ENCODE data around the gene ADI1. TPM values are rescaled to one million over a fixed set of nuclear protein-coding genes. Genes with fewer than 3 reads are reported as not detected.

The ADI1 gene
- total and polyA plus RNA-seq, 4 donors, result 56.2 to 660 (median 158) TPM

GRCh38 chr2:3476985-3477327 lies 42.4 kb downstream of the ADI1 start (continued):
- TF ChIP-seq, protein P1, sequence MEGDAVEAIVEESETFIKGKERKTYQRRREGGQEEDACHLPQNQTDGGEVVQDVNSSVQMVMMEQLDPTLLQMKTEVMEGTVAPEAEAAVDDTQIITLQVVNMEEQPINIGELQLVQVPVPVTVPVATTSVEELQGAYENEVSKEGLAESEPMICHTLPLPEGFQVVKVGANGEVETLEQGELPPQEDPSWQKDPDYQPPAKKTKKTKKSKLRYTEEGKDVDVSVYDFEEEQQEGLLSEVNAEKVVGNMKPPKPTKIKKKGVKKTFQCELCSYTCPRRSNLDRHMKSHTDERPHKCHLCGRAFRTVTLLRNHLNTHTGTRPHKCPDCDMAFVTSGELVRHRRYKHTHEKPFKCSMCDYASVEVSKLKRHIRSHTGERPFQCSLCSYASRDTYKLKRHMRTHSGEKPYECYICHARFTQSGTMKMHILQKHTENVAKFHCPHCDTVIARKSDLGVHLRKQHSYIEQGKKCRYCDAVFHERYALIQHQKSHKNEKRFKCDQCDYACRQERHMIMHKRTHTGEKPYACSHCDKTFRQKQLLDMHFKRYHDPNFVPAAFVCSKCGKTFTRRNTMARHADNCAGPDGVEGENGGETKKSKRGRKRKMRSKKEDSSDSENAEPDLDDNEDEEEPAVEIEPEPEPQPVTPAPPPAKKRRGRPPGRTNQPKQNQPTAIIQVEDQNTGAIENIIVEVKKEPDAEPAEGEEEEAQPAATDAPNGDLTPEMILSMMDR (IDR thresholded peaks at IDR 0.05; ENCODE audit: low read depth, low read length, missing input control), result no peak

DNA sequence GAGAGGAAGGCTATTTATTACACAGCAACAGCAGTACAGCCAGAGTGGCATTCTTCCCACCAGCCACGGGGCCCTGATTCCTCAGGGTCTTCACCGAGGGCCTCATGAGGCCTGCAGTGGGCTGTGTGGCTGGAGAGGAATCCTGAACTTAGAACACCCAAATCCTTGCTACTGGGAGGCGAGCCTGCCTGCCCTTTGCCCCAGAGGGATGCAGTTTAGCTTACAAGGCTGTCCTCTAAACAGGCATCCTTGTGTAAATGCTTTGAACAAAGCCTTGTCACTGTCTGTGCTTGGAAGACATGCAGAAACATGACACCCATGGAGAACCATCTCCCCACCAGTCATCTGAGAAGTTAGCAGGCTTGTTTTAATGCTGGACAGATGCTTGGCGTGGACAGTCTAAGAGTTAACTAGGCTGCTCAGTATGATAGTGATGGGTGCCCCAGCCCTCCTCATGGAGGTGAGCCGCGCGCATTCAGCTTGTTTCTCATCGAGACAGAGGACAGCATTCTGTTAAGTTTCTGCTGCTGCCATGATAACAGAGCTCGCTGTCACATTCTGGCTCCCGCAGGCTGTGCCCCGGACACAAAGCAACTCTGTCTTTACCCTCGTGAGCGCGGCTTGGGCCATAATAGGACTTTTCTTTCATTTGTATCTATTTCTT lies 42.9 kb downstream of the ADI1 start:
- Histone ChIP-seq H3K9me3 (ENCODE audit: control insufficient read depth in 4 of 4, low read length in 3 of 4) (no peaks in the 10 kb centered on the region), H3K27ac (ENCODE audit: low read depth in 1 of 2, low read length in 2 of 2) (no peak overlapping the region), H3K27me3 (ENCODE audit: control insufficient read depth in 4 of 4, insufficient read depth in 4 of 4, low read length in 3 of 4) (no peaks in the 10 kb centered on the region), H3K9ac (ENCODE audit: low read depth in 1 of 2, low read length in 2 of 2) (no peak overlapping the region), H3K4me3 (ENCODE audit: low read depth in 1 of 3, low read length in 3 of 3) (no peak overlapping the region), H3K4me1 (ENCODE audit: control insufficient read depth in 4 of 4, insufficient read depth in 4 of 4, low read length in 3 of 4) (peaks cover 0 to 10% (median 9%) of the 10 kb centered on the region in 4 donors), H3K36me3 (ENCODE audit: control insufficient read depth in 4 of 4, insufficient read depth in 3 of 4, low read depth in 1 of 4, low read length in 3 of 4) (peaks cover 2 to 35% (median 6%) of the 10 kb centered on the region in 4 donors)
- TF ChIP-seq JUND (IDR thresholded peaks at IDR 0.05), result no peak
- no peak for TF ChIP-seq ATF3 (IDR thresholded peaks at IDR 0.05)
- TF ChIP-seq YY1 (IDR thresholded peaks at IDR 0.05), result no peak
- TF ChIP-seq RAD21 (IDR thresholded peaks at IDR 0.05), result no peak
- no peak for TF ChIP-seq FOXA1 (IDR thresholded peaks at IDR 0.05)
- no peak for TF ChIP-seq HNF4G (IDR thresholded peaks at IDR 0.05)
- TF ChIP-seq, protein P1 (IDR thresholded peaks at IDR 0.05; ENCODE audit: low read depth, low read length, missing input control), result no peak
- no peak for TF ChIP-seq MAX (IDR thresholded peaks at IDR 0.05)
- no peak for TF ChIP-seq SP1 (IDR thresholded peaks at IDR 0.05)
- TF ChIP-seq, protein P2, sequence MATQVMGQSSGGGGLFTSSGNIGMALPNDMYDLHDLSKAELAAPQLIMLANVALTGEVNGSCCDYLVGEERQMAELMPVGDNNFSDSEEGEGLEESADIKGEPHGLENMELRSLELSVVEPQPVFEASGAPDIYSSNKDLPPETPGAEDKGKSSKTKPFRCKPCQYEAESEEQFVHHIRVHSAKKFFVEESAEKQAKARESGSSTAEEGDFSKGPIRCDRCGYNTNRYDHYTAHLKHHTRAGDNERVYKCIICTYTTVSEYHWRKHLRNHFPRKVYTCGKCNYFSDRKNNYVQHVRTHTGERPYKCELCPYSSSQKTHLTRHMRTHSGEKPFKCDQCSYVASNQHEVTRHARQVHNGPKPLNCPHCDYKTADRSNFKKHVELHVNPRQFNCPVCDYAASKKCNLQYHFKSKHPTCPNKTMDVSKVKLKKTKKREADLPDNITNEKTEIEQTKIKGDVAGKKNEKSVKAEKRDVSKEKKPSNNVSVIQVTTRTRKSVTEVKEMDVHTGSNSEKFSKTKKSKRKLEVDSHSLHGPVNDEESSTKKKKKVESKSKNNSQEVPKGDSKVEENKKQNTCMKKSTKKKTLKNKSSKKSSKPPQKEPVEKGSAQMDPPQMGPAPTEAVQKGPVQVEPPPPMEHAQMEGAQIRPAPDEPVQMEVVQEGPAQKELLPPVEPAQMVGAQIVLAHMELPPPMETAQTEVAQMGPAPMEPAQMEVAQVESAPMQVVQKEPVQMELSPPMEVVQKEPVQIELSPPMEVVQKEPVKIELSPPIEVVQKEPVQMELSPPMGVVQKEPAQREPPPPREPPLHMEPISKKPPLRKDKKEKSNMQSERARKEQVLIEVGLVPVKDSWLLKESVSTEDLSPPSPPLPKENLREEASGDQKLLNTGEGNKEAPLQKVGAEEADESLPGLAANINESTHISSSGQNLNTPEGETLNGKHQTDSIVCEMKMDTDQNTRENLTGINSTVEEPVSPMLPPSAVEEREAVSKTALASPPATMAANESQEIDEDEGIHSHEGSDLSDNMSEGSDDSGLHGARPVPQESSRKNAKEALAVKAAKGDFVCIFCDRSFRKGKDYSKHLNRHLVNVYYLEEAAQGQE (IDR thresholded peaks at IDR 0.05), result no peak
- TF ChIP-seq RXRA (IDR thresholded peaks at IDR 0.05), result no peak
- DNase-seq (ENCODE audit: low spot score), result no peak
- 84% methylated on average over 14 of the region's 14 CpGs for WGBS

DNA sequence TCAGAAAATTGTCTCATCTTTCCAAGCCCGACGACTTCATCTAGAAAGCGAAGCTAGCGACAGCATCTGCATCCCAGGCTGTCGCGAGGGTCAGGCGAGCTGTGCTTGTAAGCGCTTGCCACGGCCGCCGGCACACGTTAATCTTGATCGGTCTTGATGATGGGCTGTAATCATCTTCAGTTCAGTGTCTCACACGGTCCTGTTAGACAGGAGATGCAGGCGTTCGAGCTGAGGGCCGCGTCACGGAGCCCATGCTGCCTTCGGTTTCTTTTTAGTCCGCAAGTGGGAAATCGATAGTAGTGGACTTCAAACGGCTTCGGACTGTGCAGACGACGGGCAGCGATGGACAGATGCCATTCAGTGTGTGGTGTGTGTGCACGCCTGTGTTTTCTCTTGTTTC lies 43.6 kb downstream of the ADI1 start:
- Histone ChIP-seq H3K9me3 (ENCODE audit: control insufficient read depth in 4 of 4, low read length in 3 of 4) (no peaks in the 10 kb centered on the region), H3K27me3 (ENCODE audit: control insufficient read depth in 4 of 4, insufficient read depth in 4 of 4, low read length in 3 of 4) (no peaks in the 10 kb centered on the region), H3K4me3 (ENCODE audit: low read depth in 1 of 3, low read length in 3 of 3) (no peak overlapping the region), H3K9ac (ENCODE audit: low read depth in 1 of 2, low read length in 2 of 2) (no peak overlapping the region), H3K36me3 (ENCODE audit: control insufficient read depth in 4 of 4, insufficient read depth in 3 of 4, low read depth in 1 of 4, low read length in 3 of 4) (peaks cover 2 to 37% (median 6%) of the 10 kb centered on the region in 4 donors), H3K4me1 (ENCODE audit: control insufficient read depth in 4 of 4, insufficient read depth in 4 of 4, low read length in 3 of 4) (peaks cover 0 to 10% (median 8%) of the 10 kb centered on the region in 4 donors), H3K27ac (ENCODE audit: low read depth in 1 of 2, low read length in 2 of 2) (no peak overlapping the region)
- TF ChIP-seq EGR1 (IDR thresholded peaks at IDR 0.05; ENCODE audit: low read depth in 2 of 2) (no peak), YY1 (IDR thresholded peaks at IDR 0.05) (no peak), ZBTB33 (IDR thresholded peaks at IDR 0.05) (no peak), GABPA (IDR thresholded peaks at IDR 0.05 in 1 of 2, conservative IDR thresholded peaks at IDR 0.05 in 1 of 2) (no peak), ATF3 (IDR thresholded peaks at IDR 0.05) (no peak), RAD21 (IDR thresholded peaks at IDR 0.05) (no peak)
- 95% methylated on average over 28 of the region's 28 CpGs for WGBS
- no peak for DNase-seq (ENCODE audit: low spot score)
